ENCODE data around the gene PRPF19. TPM values are rescaled to one million over a fixed set of nuclear protein-coding genes. Genes with fewer than 3 reads are reported as not detected.

PRPF19 gene
- total RNA-seq, 1 experiment from 2014 or later, result 115 TPM

DNA sequence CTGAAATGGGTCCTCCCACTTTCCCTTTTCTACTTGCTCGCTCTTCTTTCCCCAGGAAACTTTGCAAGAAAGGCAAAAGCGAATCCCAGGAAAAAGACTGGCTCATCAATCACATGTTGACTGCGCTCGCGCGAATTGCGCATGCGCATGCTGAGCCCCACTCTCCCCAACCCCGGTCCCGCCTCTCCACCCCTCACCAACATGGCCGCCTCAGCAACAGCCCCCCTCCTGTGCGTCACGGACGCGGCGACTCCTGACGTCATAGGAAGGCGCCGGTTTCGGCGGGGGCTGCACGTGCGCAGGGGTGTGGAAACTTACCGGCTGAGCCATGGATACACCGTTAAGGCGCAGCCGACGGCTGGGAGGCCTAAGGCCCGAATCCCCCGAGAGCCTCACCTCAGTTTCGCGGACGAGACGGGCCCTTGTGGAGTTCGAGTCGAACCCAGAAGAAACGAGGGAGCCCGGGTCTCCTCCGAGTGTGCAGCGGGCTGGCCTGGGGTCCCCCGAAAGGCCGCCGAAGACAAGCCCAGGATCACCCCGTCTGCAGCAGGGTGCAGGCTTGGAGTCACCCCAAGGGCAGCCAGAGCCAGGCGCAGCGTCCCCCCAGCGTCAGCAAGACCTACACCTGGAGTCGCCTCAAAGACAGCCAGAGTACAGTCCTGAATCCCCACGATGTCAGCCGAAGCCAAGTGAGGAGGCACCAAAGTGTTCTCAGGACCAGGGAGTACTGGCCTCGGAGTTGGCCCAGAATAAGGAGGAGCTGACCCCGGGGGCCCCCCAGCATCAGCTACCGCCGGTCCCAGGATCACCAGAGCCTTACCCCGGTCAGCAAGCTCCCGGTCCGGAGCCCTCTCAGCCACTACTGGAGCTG, 64.4 kb downstream of the PRPF19 start, which contains the start of gene CCDC86:
Gene CCDC86 (plus strand): TSS at position 317 of the 871 bp plus-strand sequence. CDS start 12 bp downstream, at position 329.
- TF ChIP-seq CTCF (IDR thresholded peaks at IDR 0.05; ENCODE audit: unreplicated experiment), result no peak
- ChIA-PET POLR2A (interaction anchor here (0.6 to 2.7 kb wide), 10 partner anchors 11 to 320 kb away, joined by 3 to 26 read pairs (median 4); partner anchors contain the start of genes PRPF19 and TMEM109), CTCF (interaction anchor here (0.6 to 5.3 kb wide), 7 partner anchors 10 to 61 kb away, joined by 3 to 36 read pairs (median 5); partner anchors contain the start of gene PTGDR2)
- H3K27ac Mint-ChIP-seq (ENCODE audit: low read depth, unreplicated experiment), result peak within 1 kb of the TSS; percentile 92
- DNase-seq (ENCODE audit: unreplicated experiment), result peak; percentile 94
- no peaks in the 10 kb centered on the region for H3K27me3 Mint-ChIP-seq (ENCODE audit: insufficient read depth, unreplicated experiment)
- H3K4me1 Mint-ChIP-seq (ENCODE audit: insufficient read depth, unreplicated experiment), result peaks cover 42% of the 10 kb centered on the region
- H3K36me3 Mint-ChIP-seq (ENCODE audit: insufficient read depth, unreplicated experiment), result peaks cover 23% of the 10 kb centered on the region
- no peaks in the 10 kb centered on the region for H3K9me3 Mint-ChIP-seq (ENCODE audit: unreplicated experiment)
- H3K4me3 Mint-ChIP-seq (ENCODE audit: unreplicated experiment), result peak within 1 kb of the TSS; percentile 91
- intact Hi-C loops (cut with micrococcal nuclease), result no loop called here
- BruUV-seq (replicated peaks), result TSS peak; percentile 66

Other genes starting within 250 kb of the PRPF19 start
- gene MS4A8, start 207.0 kb downstream of the PRPF19 start, total RNA-seq (2022), result not detected in 2 replicates
- not detected in 2 replicates for gene MS4A18, start 181.9 kb downstream of the PRPF19 start, total RNA-seq (2022)
- not detected in 2 replicates for gene MS4A15, start 149.7 kb downstream of the PRPF19 start, total RNA-seq (2022)
- not detected in 2 replicates for gene MS4A10, start 121.3 kb downstream of the PRPF19 start, total RNA-seq (2022)
- gene CCDC86, start 64.5 kb downstream of the PRPF19 start, total RNA-seq (2022), result 37.5 and 57.8 TPM in 2 replicates
- gene PTGDR2, start 50.6 kb downstream of the PRPF19 start, total RNA-seq (2022), result not detected in 2 replicates
- not detected in 2 replicates for gene ZP1, start 39.0 kb downstream of the PRPF19 start, total RNA-seq (2022)
- 39.5 and 45.8 TPM in 2 replicates for gene TMEM109, start 7.6 kb upstream of the PRPF19 start, total RNA-seq (2022)
- gene TMEM132A, start 17.9 kb upstream of the PRPF19 start, total RNA-seq (2022), result 20.5 and 22.5 TPM in 2 replicates
- gene SLC15A3, start 45.6 kb upstream of the PRPF19 start, total RNA-seq (2022), result not detected in 2 replicates
- gene CD6, start 65.1 kb upstream of the PRPF19 start, total RNA-seq (2022), result not detected in 2 replicates
- not detected in 2 replicates for gene CD5, start 195.9 kb upstream of the PRPF19 start, total RNA-seq (2022)